Brain microvascular endothelial cell (primary cell): ENCODE results near the gene GJD3.
A peak's percentile ranks its signal among the peaks of the same experiment; 100 is the strongest.

ENCODE experiments used
- DNase-seq: peaks from one replicate; pipeline ENCODE4 v3.0.0-alpha.2; 2020
- H3K27ac ChIP-seq: fragments of 250-450 bp; sonication (Bioruptor Pico); 2 replicates; pipeline ENCODE4 v1.5.1; 2020; ENCODE audit warnings: mild to moderate bottlenecking, moderate library complexity
- H3K27me3 ChIP-seq: fragments of 250-450 bp; sonication (Bioruptor Pico); replicated peaks from 2 replicates; pipeline ENCODE4 v1.5.1; 2020; ENCODE audit warnings: mild to moderate bottlenecking
- H3K36me3 ChIP-seq: fragments of 250-450 bp; sonication (Bioruptor Pico); replicated peaks from 2 replicates; pipeline ENCODE4 v1.5.1; 2020; ENCODE audit warnings: mild to moderate bottlenecking
- H3K4me3 ChIP-seq: 2 replicates; pipeline ENCODE4 v1.5.1; 2011; ENCODE audit warnings: low read depth, mild to moderate bottlenecking, control low read depth, low read length, moderate library complexity
- CTCF ChIP-seq: IDR thresholded peaks from 2 replicates; pipeline ENCODE4 v1.5.1; 2011; ENCODE audit warnings: low read depth, mild to moderate bottlenecking, moderate library complexity, low read length, control low read depth, inconsistent platforms; ENCODE audit errors: missing control alignments
- in situ Hi-C: cut with HindIII; loops from 2 replicates; pipeline ENCODE4 v1.10.0; 2017; ENCODE audit warnings: low sequenced_read_pairs, low pct_ligation_motif_present

GJD3 gene

GRCh38 chr17:40326832-40327199 lies 37.7 kb downstream of the GJD3 start:
- Histone ChIP-seq H3K27me3 (no peaks in the 10 kb centered on the region), H3K27ac (no peak overlapping the region), H3K4me3 (no peak overlapping the region), H3K36me3 (peaks cover 3% of the 10 kb centered on the region)
- no peak for TF ChIP-seq CTCF
- in situ Hi-C loops: no loop called here
- no peak for DNase-seq

GRCh38 chr17:40326014-40326831 lies 38.3 kb downstream of the GJD3 start:
- Histone ChIP-seq H3K36me3 (peaks cover 3% of the 10 kb centered on the region), H3K27ac (no peak overlapping the region), H3K4me3 (no peak overlapping the region), H3K27me3 (no peaks in the 10 kb centered on the region)
- DNase-seq: no peak
- in situ Hi-C loops: no loop called here
- TF ChIP-seq CTCF: no peak

- TF ChIP-seq CTCF: no peak
- Histone ChIP-seq H3K36me3 (no peaks in the 10 kb centered on the region), H3K4me3 (no peak overlapping the region), H3K27me3 (no peaks in the 10 kb centered on the region), H3K27ac (no peak overlapping the region)
- in situ Hi-C loops: no loop called here
- no peak for DNase-seq
Measured at GRCh38 chr17:40325156-40326013, 39.2 kb downstream of the GJD3 start.

- no peak overlapping the region for H3K4me3 ChIP-seq
- peak overlapping the region; percentile 92 for H3K27ac ChIP-seq
- H3K27me3 ChIP-seq: no peaks in the 10 kb centered on the region
- in situ Hi-C loops: loop anchor here (25.0 kb wide), 1 partner anchor 214 kb away; no protein-coding TSS in a partner anchor
- H3K36me3 ChIP-seq: no peaks in the 10 kb centered on the region
- TF ChIP-seq CTCF: no peak
- DNase-seq: no peak
Measured at GRCh38 chr17:40323391-40324381, 40.9 kb downstream of the GJD3 start.
